H1 (cell line): ENCODE data around the gene GRID1. TPM values are rescaled to one million over a fixed set of nuclear protein-coding genes. Genes with fewer than 3 reads are reported as not detected.

Source experiments
- CTCF ChIA-PET: fragments of 300-600 bp; sonication (Branson Sonifier 250); formaldehyde crosslinking; loops from one replicate; lab custom pipeline; 2021; ENCODE audit not compliant: partially characterized antibody; lab: Charles Lee
- POLR2A ChIA-PET: fragments of 300-600 bp; sonication (Branson Sonifier 250); formaldehyde crosslinking; loops from one replicate; lab custom pipeline; 2021; ENCODE audit warnings: inconsistent platforms; ENCODE audit not compliant: partially characterized antibody; lab: Charles Lee
- DNase-seq, 2 experiments: peaks; one replicate each; pipeline versions ENCODE4 v3.0.0 to v3.0.0-alpha.2; 2010 to 2022; ENCODE audit warnings: low spot score in 2 of 2, low read depth in 1 of 2, mixed read lengths in 1 of 2
- FAIRE-seq: peaks from 2 replicates; lab custom pipeline; 2011; peaks lifted over from hg19 to GRCh38; lab: Jason Lieb, UNC
- H2AFZ ChIP-seq: 2 replicates; pipeline ENCODE4 v1.8.1; 2012; ENCODE audit warnings: low read length, inconsistent platforms
- H2AK5ac ChIP-seq: 2 replicates; pipeline ENCODE4 v1.6.1; 2013; ENCODE audit warnings: low read depth, low read length
- H2BK120ac ChIP-seq: replicated peaks from 2 replicates; pipeline ENCODE3; 2013; ENCODE audit warnings: low read depth, low read length, inconsistent platforms
- H2BK12ac ChIP-seq: 2 replicates; pipeline ENCODE4 v1.6.1; 2013; ENCODE audit warnings: low read depth, low read length
- H2BK15ac ChIP-seq: 2 replicates; pipeline ENCODE4 v1.6.1; 2013; ENCODE audit warnings: low read length
- H2BK20ac ChIP-seq: 2 replicates; pipeline ENCODE4 v1.6.1; 2013; ENCODE audit warnings: low read length
- H2BK5ac ChIP-seq: 2 replicates; pipeline ENCODE4 v1.6.1; 2013; ENCODE audit warnings: low read depth, low read length
- H3K14ac ChIP-seq: 2 replicates; pipeline ENCODE4 v1.6.1; 2013; ENCODE audit warnings: inconsistent platforms; ENCODE audit not compliant: insufficient read length
- H3K18ac ChIP-seq: 2 replicates; pipeline ENCODE4 v1.6.1; 2013; ENCODE audit warnings: low read length; ENCODE audit errors: extremely low read depth
- H3K23ac ChIP-seq: 2 replicates; pipeline ENCODE4 v1.6.1; 2013; ENCODE audit warnings: inconsistent platforms; ENCODE audit not compliant: insufficient read length
- H3K23me2 ChIP-seq: 2 replicates; pipeline ENCODE4 v1.6.1; 2013; ENCODE audit warnings: low read depth, low read length
- H3K27ac ChIP-seq: 2 replicates; pipeline ENCODE4 v1.6.1; 2011; ENCODE audit warnings: low read depth, low read length, inconsistent platforms
- H3K27me3 ChIP-seq, 4 experiments: replicated peaks in 1 of 4; 1 replicate in 1 of 4; 2 replicates in 3 of 4; pipeline versions ENCODE4 v1.6.1 to v1.8.1; 2011 to 2013; ENCODE audit warnings: low read length in 3 of 4, mild to moderate bottlenecking in 3 of 4, inconsistent platforms in 2 of 4, mixed read lengths in 2 of 4, moderate library complexity in 1 of 4; ENCODE audit not compliant: control insufficient read depth in 3 of 4, insufficient read depth in 3 of 4; ENCODE audit errors: extremely low read depth in 1 of 4
- H3K36me3 ChIP-seq, 4 experiments: 2 replicates each; pipeline versions ENCODE4 v1.6.1 to v1.8.1; 2011 to 2013; ENCODE audit warnings: mild to moderate bottlenecking in 4 of 4, low read length in 3 of 4, moderate library complexity in 2 of 4, control low read depth in 1 of 4, inconsistent platforms in 1 of 4; ENCODE audit not compliant: insufficient read depth in 4 of 4, control insufficient read depth in 2 of 4
- H3K4ac ChIP-seq: replicated peaks from 2 replicates; pipeline ENCODE3; 2013; ENCODE audit warnings: low read length, low read depth, mixed read lengths, inconsistent platforms; ENCODE audit not compliant: insufficient read length
- H3K4me1 ChIP-seq, 4 experiments: replicated peaks in 1 of 4; 1 replicate in 1 of 4; 2 replicates in 3 of 4; pipeline versions ENCODE4 v1.6.1 to v1.8.1; 2011 to 2013; ENCODE audit warnings: low read length in 3 of 4, inconsistent platforms in 2 of 4, mixed read lengths in 1 of 4; ENCODE audit not compliant: insufficient read depth in 4 of 4, control insufficient read depth in 3 of 4
- H3K4me2 ChIP-seq, 2 experiments: 2 replicates each; pipeline versions ENCODE4 v1.6.1 to v1.8.1; 2011 to 2013; ENCODE audit warnings: low read depth in 2 of 2, low read length in 2 of 2, control low read depth in 1 of 2, inconsistent platforms in 1 of 2, mild to moderate bottlenecking in 1 of 2; ENCODE audit not compliant: insufficient read depth in 1 of 2
- H3K4me3 ChIP-seq, 4 experiments: fragments of 200-600, 300-600 bp in 1 of 4; sonication (generic), shearing (Covaris generic), sonication (Bioruptor Twin) in 1 of 4; 2 replicates each; pipeline versions ENCODE4 v1.5.1 to v1.8.1; 2011 to 2016; ENCODE audit warnings: low read length in 4 of 4, low read depth in 3 of 4, control low read depth in 2 of 4, inconsistent platforms in 2 of 4, mild to moderate bottlenecking in 2 of 4, mixed read lengths in 1 of 4, moderate library complexity in 1 of 4; ENCODE audit not compliant: insufficient read depth in 2 of 4; ENCODE audit errors: extremely low read depth in 1 of 4
- H3K56ac ChIP-seq: replicated peaks from 2 replicates; pipeline ENCODE3; 2013; ENCODE audit warnings: low read depth, mild to moderate bottlenecking, mixed read lengths, low read length, inconsistent platforms; ENCODE audit not compliant: insufficient read length
- H3K79me1 ChIP-seq: 2 replicates; pipeline ENCODE4 v1.6.1; 2013; ENCODE audit warnings: low read depth, low read length, control low read depth
- H3K79me2 ChIP-seq, 2 experiments: 2 replicates each; pipeline versions ENCODE4 v1.6.1 to v1.8.1; 2012 to 2013; ENCODE audit warnings: low read length in 2 of 2, mild to moderate bottlenecking in 2 of 2, inconsistent platforms in 1 of 2; ENCODE audit not compliant: insufficient read depth in 2 of 2, control insufficient read depth in 1 of 2
- H3K9ac ChIP-seq, 4 experiments: replicated peaks in 1 of 4; 1 replicate in 1 of 4; 2 replicates in 3 of 4; pipeline versions ENCODE4 v1.6.1 to v1.8.1; 2011 to 2013; ENCODE audit warnings: low read depth in 3 of 4, low read length in 3 of 4, control low read depth in 2 of 4, mild to moderate bottlenecking in 2 of 4, moderate library complexity in 2 of 4, inconsistent platforms in 1 of 4; ENCODE audit errors: extremely low read depth in 1 of 4
- H3K9me3 ChIP-seq, 2 experiments: 2 replicates each; pipeline versions ENCODE4 v1.6.1 to v1.8.1; 2012 to 2013; ENCODE audit warnings: mild to moderate bottlenecking in 2 of 2, moderate library complexity in 2 of 2, control low read depth in 1 of 2, inconsistent platforms in 1 of 2, low read depth in 1 of 2, low read length in 1 of 2, mixed read lengths in 1 of 2; ENCODE audit not compliant: insufficient read depth in 2 of 2
- H4K20me1 ChIP-seq, 2 experiments: replicated peaks in 1 of 2; 2 replicates each; pipeline versions ENCODE3 to v1.8.1; 2011 to 2013; ENCODE audit warnings: inconsistent platforms in 2 of 2, low read length in 2 of 2, mild to moderate bottlenecking in 1 of 2; ENCODE audit not compliant: insufficient read depth in 2 of 2, control insufficient read depth in 1 of 2
- H4K5ac ChIP-seq: 2 replicates; pipeline ENCODE4 v1.6.1; 2013; ENCODE audit warnings: low read length, low read depth, mixed read lengths, inconsistent platforms; ENCODE audit not compliant: insufficient read length
- H4K8ac ChIP-seq: 2 replicates; pipeline ENCODE4 v1.8.0; 2013; ENCODE audit warnings: mild to moderate bottlenecking, moderate library complexity, low read length, inconsistent platforms; ENCODE audit not compliant: insufficient read depth; ENCODE audit errors: extremely low read depth
- H4K91ac ChIP-seq: replicated peaks from 2 replicates; pipeline ENCODE3; 2013; ENCODE audit warnings: low read length, mixed read lengths, inconsistent platforms; ENCODE audit not compliant: insufficient read length
- BACH1 ChIP-seq: IDR thresholded peaks from 2 replicates; pipeline ENCODE4 v1.6.1; 2012; ENCODE audit warnings: low read length, improper control_type of control experiment
- CTBP2 ChIP-seq: IDR thresholded peaks from 2 replicates; pipeline ENCODE4 v1.7.0; 2011; ENCODE audit warnings: borderline replicate concordance, mild to moderate bottlenecking, moderate library complexity, mixed read lengths, low read length; ENCODE audit not compliant: insufficient read depth, insufficient read length
- FOSL1 ChIP-seq: IDR thresholded peaks from 2 replicates; pipeline ENCODE4 v1.6.1; 2011; ENCODE audit warnings: mild to moderate bottlenecking, low read depth, low read length, moderate library complexity; ENCODE audit not compliant: insufficient read depth
- MAFK ChIP-seq: IDR thresholded peaks from 2 replicates; pipeline ENCODE4 v1.6.1; 2012; ENCODE audit warnings: low read depth, mild to moderate bottlenecking, improper control_type of control experiment, low read length
- NRF1 ChIP-seq: IDR thresholded peaks from 2 replicates; pipeline ENCODE4 v1.6.1; 2011; ENCODE audit warnings: mild to moderate bottlenecking, low read depth, low read length, improper control_type of control experiment
- TCF12 ChIP-seq: IDR thresholded peaks from 2 replicates; pipeline ENCODE4 v1.6.1; 2011; ENCODE audit warnings: low read depth, mild to moderate bottlenecking, low read length
- WGBS, 2 experiments: shearing (Covaris generic) in 1 of 2; methylation state at CpG; one replicate each; pipeline versions ENCODE4 v1.1.6 to v1.1.7; 2013 to 2015; ENCODE audit warnings: low lambda C conversion rate in 2 of 2, mixed read lengths in 2 of 2, inconsistent platforms in 1 of 2, low coverage in 1 of 2, missing lambda C conversion rate in 1 of 2; ENCODE audit not compliant: insufficient replicate concordance in 2 of 2, insufficient coverage in 1 of 2, insufficient read length in 1 of 2; ENCODE audit errors: extremely low coverage in 1 of 2, missing lambda C conversion rate in 1 of 2; 5-methylcytosine and 5-hydroxymethylcytosine counted together
- polyA plus RNA-seq, 7 experiments: library from polyadenylated mRNA; depleted of rRNA in 3 of 7; stranded (reverse) in 5 of 7; unstranded in 2 of 7; fragments of >200 nt in 5 of 7; fragments of 200-250 nt in 2 of 7; gene quantifications; 1 replicate in 5 of 7; 2 replicates in 1 of 7; 4 replicates in 1 of 7; pipeline versions ENCODE4 v1.2.1 to v1.2.3, GENCODE V29; 2011 to 2013; ENCODE audit warnings: missing spikeins in 2 of 7, mixed read lengths in 2 of 7
- total RNA-seq: library from RNA; stranded (reverse); fragmentation: NEBNext Ultra II Directional; extraction: Animal tissue kit (Norgen Biotek cat#: 25700); gene quantifications from 2 replicates; pipeline ENCODE4 v1.2.1, GENCODE V29; 2021

GRID1 gene
- total and polyA plus RNA-seq, 2 of the 8 experiments (the other 6 are each of a cell fraction or from before 2014, with no cell fraction given): 0.22 to 0.30 TPM

GRCh38 chr10:85621562-85621961 lies 745.0 kb downstream of the GRID1 start:
- Histone ChIP-seq H2AFZ (no peak overlapping the region), H4K20me1 (no peaks in the 10 kb centered on the region), H3K23me2 (no peaks in the 10 kb centered on the region), H3K4me2 (no peak overlapping the region), H3K4me3 (no peak overlapping the region), H3K4ac (no peak overlapping the region), H3K56ac (no peak overlapping the region), H4K91ac (no peak overlapping the region), H2AK5ac (no peak overlapping the region), H2BK20ac (no peak overlapping the region), H3K27me3 (no peaks in the 10 kb centered on the region), H4K8ac (no peak overlapping the region), H4K5ac (no peak overlapping the region), H3K36me3 (no peaks in the 10 kb centered on the region), H3K79me2 (no peaks in the 10 kb centered on the region), H2BK120ac (no peak overlapping the region), H3K27ac (no peak overlapping the region), H3K23ac (no peak overlapping the region), H2BK12ac (no peak overlapping the region), H3K14ac (no peak overlapping the region), H2BK5ac (no peak overlapping the region), H3K79me1 (no peaks in the 10 kb centered on the region), H2BK15ac (no peak overlapping the region), H3K9me3 (no peaks in the 10 kb centered on the region), H3K18ac (no peak overlapping the region), H3K4me1 (no peaks in the 10 kb centered on the region), H3K9ac (no peak overlapping the region)
- DNase-seq: no peak
- POLR2A ChIA-PET: no interaction called here
- no peak for FAIRE-seq
- no peak for TF ChIP-seq NRF1
- TF ChIP-seq FOSL1: no peak
- no peak for TF ChIP-seq TCF12
- TF ChIP-seq MAFK: no peak
- no peak for TF ChIP-seq BACH1
- no peak for TF ChIP-seq CTBP2
- CTCF ChIA-PET: interaction anchor here (1.6 kb wide), 1 partner anchor 20 kb away, joined by 4 read pairs; no protein-coding TSS in a partner anchor
- 85% methylated on average over 2 of the region's 2 CpGs; no CpG with 5 or more reads in 1 of the 2 experiments for WGBS, 2 experiments
